Neuronal stem cell (in vitro differentiated cells): ENCODE measurements around the gene TOMM40L.

Experiments used
- DNase-seq: peaks from one replicate; pipeline ENCODE4 v3.0.0-alpha.2; 2013; ENCODE audit warnings: low spot score
- H2AFZ ChIP-seq: one replicate; pipeline ENCODE4 v1.6.1; 2013; ENCODE audit warnings: mild to moderate bottlenecking, low read length, inconsistent platforms
- H2AK5ac ChIP-seq: 2 replicates; pipeline ENCODE4 v1.6.1; 2013; ENCODE audit warnings: low read depth, mild to moderate bottlenecking, inconsistent platforms, low read length, moderate library complexity, mixed read lengths
- H2BK120ac ChIP-seq: 2 replicates; pipeline ENCODE4 v1.6.1; 2013; ENCODE audit warnings: low read depth, mild to moderate bottlenecking, inconsistent platforms, low read length, moderate library complexity, mixed read lengths
- H2BK12ac ChIP-seq: one replicate; pipeline ENCODE4 v1.6.1; 2013; ENCODE audit warnings: low read length, inconsistent platforms
- H2BK15ac ChIP-seq: 2 replicates; pipeline ENCODE4 v1.6.1; 2013; ENCODE audit warnings: mild to moderate bottlenecking, low read length, inconsistent platforms, mixed read lengths
- H2BK5ac ChIP-seq: one replicate; pipeline ENCODE4 v1.6.1; 2013; ENCODE audit warnings: inconsistent platforms, mild to moderate bottlenecking, low read length, moderate library complexity
- H3K14ac ChIP-seq: one replicate; pipeline ENCODE4 v1.6.1; 2013; ENCODE audit warnings: low read length, inconsistent platforms
- H3K18ac ChIP-seq: 2 replicates; pipeline ENCODE4 v1.6.1; 2013; ENCODE audit warnings: low read length, inconsistent platforms
- H3K23ac ChIP-seq: 2 replicates; pipeline ENCODE4 v1.6.1; 2013; ENCODE audit warnings: low read depth, mild to moderate bottlenecking, mixed read lengths, low read length, inconsistent platforms; ENCODE audit not compliant: poor library complexity
- H3K27ac ChIP-seq: replicated peaks from 3 replicates; pipeline ENCODE4 v1.5.1; 2013; ENCODE audit warnings: low read length, inconsistent platforms
- H3K27me3 ChIP-seq, 3 experiments: 2 replicates each; pipeline ENCODE4 v1.6.1; 2013; ENCODE audit warnings: low read length in 3 of 3, mild to moderate bottlenecking in 2 of 3, inconsistent platforms in 1 of 3, low read depth in 1 of 3, mixed read lengths in 1 of 3, moderate library complexity in 1 of 3; ENCODE audit not compliant: control insufficient read depth in 3 of 3, insufficient read depth in 3 of 3
- H3K36me3 ChIP-seq, 2 donors: replicated peaks in 1 of 2; 2 replicates each; pipeline ENCODE4 v1.6.1; 2013; ENCODE audit warnings: low read length in 2 of 2; ENCODE audit not compliant: control insufficient read depth in 2 of 2, insufficient read depth in 2 of 2
- H3K4ac ChIP-seq: 2 replicates; pipeline ENCODE4 v1.6.1; 2013; ENCODE audit warnings: inconsistent platforms, mild to moderate bottlenecking, low read length, moderate library complexity
- H3K4me1 ChIP-seq, 2 donors: 1 replicate in 1 of 2; 2 replicates in 1 of 2; pipeline ENCODE4 v1.6.1; 2013; ENCODE audit warnings: low read length in 2 of 2, low read depth in 1 of 2; ENCODE audit not compliant: control insufficient read depth in 2 of 2, insufficient read depth in 1 of 2
- H3K4me2 ChIP-seq: one replicate; pipeline ENCODE4 v1.6.1; 2013; ENCODE audit warnings: mild to moderate bottlenecking, low read length, inconsistent platforms; ENCODE audit not compliant: insufficient read depth, poor library complexity, severe bottlenecking
- H3K4me3 ChIP-seq, 2 donors: 2 replicates each; pipeline ENCODE4 v1.5.1; 2013; ENCODE audit warnings: low read length in 2 of 2, mild to moderate bottlenecking in 2 of 2, inconsistent platforms in 1 of 2, moderate library complexity in 1 of 2
- H3K79me1 ChIP-seq: one replicate; pipeline ENCODE4 v1.6.1; 2013; ENCODE audit warnings: low read depth, mild to moderate bottlenecking, inconsistent platforms, low read length, moderate library complexity
- H3K9ac ChIP-seq: one replicate; pipeline ENCODE4 v1.6.1; 2013; ENCODE audit warnings: mild to moderate bottlenecking, low read depth, low read length, inconsistent platforms; ENCODE audit not compliant: poor library complexity
- H3K9me3 ChIP-seq, 2 donors: replicated peaks in 1 of 2; 2 replicates each; pipeline versions ENCODE3 to v1.6.1; 2013; ENCODE audit warnings: low read length in 2 of 2, mild to moderate bottlenecking in 2 of 2, inconsistent platforms in 1 of 2, low read depth in 1 of 2, mixed read lengths in 1 of 2, moderate library complexity in 1 of 2; ENCODE audit not compliant: control insufficient read depth in 2 of 2, insufficient read depth in 1 of 2
- H4K8ac ChIP-seq: one replicate; pipeline ENCODE4 v1.6.1; 2013; ENCODE audit warnings: low read depth, mild to moderate bottlenecking, inconsistent platforms, low read length, moderate library complexity
- H4K91ac ChIP-seq: one replicate; pipeline ENCODE4 v1.6.1; 2013; ENCODE audit warnings: low read length, low read depth, mild to moderate bottlenecking, inconsistent platforms; ENCODE audit not compliant: poor library complexity
- WGBS, 2 donors: extraction: QIAGEN DNeasy Blood & Tissue Kit; methylation state at CpG; one replicate each; pipeline ENCODE4 v1.1.7; 2013; ENCODE audit warnings: missing lambda C conversion rate in 2 of 2, mixed read lengths in 1 of 2; ENCODE audit not compliant: insufficient read length in 2 of 2, insufficient replicate concordance in 1 of 2; ENCODE audit errors: extremely low coverage in 2 of 2; 5-methylcytosine and 5-hydroxymethylcytosine counted together

Gene TOMM40L

DNA sequence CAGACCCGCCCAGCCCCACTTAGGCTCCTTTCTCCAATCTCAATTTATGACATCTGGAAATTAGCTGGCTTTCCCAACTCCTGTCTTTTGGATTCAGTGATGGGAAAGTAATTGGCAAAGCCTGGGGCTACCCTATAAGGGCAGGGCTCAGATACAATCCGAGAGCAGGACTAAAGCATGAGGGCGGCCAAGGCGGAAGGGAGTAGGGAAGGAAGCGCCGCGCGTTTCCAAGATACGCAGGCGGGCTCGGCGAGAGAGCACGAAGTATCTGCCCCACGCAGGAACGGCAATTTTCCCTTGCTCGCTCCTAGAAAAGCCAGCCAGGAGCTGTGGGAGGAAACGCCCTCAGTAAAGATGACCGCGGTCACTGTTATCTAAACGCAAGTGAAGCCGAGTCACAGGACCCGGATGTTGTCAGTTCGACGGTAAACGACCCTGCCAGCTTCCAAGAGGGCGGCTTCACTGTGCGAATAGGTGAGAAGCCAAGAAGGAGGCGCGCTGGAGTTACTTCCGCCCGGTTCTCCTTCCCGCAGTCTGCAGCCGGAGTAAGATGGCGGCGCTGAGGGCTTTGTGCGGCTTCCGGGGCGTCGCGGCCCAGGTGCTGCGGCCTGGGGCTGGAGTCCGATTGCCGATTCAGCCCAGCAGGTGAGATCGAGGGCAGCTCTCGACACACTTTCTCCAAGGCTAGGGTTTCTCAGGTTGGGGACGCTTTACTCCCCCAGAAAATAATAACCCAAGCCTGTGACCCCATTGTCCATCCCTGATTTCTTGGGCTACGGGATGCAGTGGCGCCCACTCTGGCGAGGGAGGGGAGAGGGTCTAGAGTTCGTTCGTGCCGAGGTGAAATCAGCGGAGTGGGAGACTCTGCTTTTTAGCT lies 23.8 kb upstream of the TOMM40L start, which contains the start of gene NDUFS2:
Gene NDUFS2, plus strand, starts transcription at position 532 of the 877 bp plus-strand sequence. Its CDS starts 19 bp downstream, at position 551.
- H3K36me3 ChIP-seq = peaks cover 8 to 37% of the 10 kb centered on the region in 2 donors

GRCh38 chr1:161206411-161207140 lies 19.3 kb upstream of the TOMM40L start:
- DNase-seq = no peak
- Histone ChIP-seq H2AFZ (no peak overlapping the region), H2AK5ac (no peak overlapping the region), H2BK120ac (no peak overlapping the region), H3K4me3 (no peak overlapping the region), H2BK12ac (no peak overlapping the region), H4K8ac (no peak overlapping the region), H3K4me1 (peaks cover 3 to 4% of the 10 kb centered on the region in 2 donors), H3K9me3 (no peaks in the 10 kb centered on the region), H3K27ac (no peak overlapping the region), H3K14ac (no peak overlapping the region), H2BK5ac (no peak overlapping the region), H4K91ac (no peak overlapping the region), H3K4ac (no peak overlapping the region), H2BK15ac (no peak overlapping the region), H3K36me3 (peaks cover 26 to 82% of the 10 kb centered on the region in 2 donors), H3K18ac (no peak overlapping the region), H3K79me1 (peaks cover 2% of the 10 kb centered on the region), H3K9ac (no peak overlapping the region), H3K27me3 (no peaks in the 10 kb centered on the region), H3K4me2 (no peak overlapping the region), H3K23ac (no peak overlapping the region)
- no CpG with 5 or more reads among the region's 12 CpGs for WGBS, 2 donors

More for the DNA sequence above, 23.8 kb upstream of the TOMM40L start, which contains the start of gene NDUFS2:
- Histone ChIP-seq H3K4me3 (peak within 1 kb of the TSS; percentile 73 to 89), H3K4me1 (peaks cover 26 to 45% of the 10 kb centered on the region in 2 donors), H4K8ac (peak within 1 kb of the TSS; percentile 94), H2BK12ac (peak within 1 kb of the TSS; percentile 14), H3K27me3 (no peaks in the 10 kb centered on the region), H2BK120ac (peak within 1 kb of the TSS; percentile 39), H2AK5ac (peak within 1 kb of the TSS; percentile 86), H3K4ac (peak within 1 kb of the TSS; percentile 31), H2AFZ (peak within 1 kb of the TSS; percentile 92), H3K18ac (peak within 1 kb of the TSS; percentile 95), H4K91ac (peak within 1 kb of the TSS; percentile 34), H2BK5ac (peak within 1 kb of the TSS; percentile 46), H3K14ac (peak within 1 kb of the TSS; percentile 72), H3K4me2 (peak within 1 kb of the TSS; percentile 45), H3K79me1 (no peaks in the 10 kb centered on the region), H3K27ac (peak within 1 kb of the TSS; percentile 82), H3K23ac (peak within 1 kb of the TSS; percentile 83), H3K9me3 (no peaks in the 10 kb centered on the region), H3K9ac (no peak within 1 kb of the TSS), H2BK15ac (peak within 1 kb of the TSS; percentile 23)
- peak; percentile 96 for DNase-seq
- WGBS, 2 donors = no CpG with 5 or more reads among the region's 53 CpGs

DNA sequence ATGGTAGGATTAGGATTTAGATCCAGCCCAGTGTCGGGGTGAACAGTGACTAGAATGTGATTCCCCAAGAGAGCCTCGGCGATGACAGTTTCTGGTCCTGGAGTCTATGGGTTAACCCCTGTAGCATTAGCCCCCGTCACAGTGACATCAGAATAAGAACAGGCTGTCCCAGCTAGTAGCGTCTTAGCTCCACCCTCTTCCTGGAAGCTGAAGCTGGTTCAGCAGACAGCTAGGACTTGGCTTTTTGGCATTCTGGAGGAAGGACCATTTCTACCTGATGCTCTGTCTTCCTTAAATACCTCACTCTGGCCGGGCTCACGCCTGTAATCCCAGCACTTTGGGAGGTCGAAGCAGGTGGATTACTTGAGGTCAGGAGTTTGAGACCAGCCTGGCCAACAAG lies 18.7 kb upstream of the TOMM40L start:
- no peak overlapping the region for H2AFZ ChIP-seq
- H2AK5ac ChIP-seq = no peak overlapping the region
- no peak for DNase-seq
- H3K36me3 ChIP-seq = peaks cover 32 to 88% of the 10 kb centered on the region in 2 donors
- no peak overlapping the region for H3K14ac ChIP-seq
- H3K23ac ChIP-seq = no peak overlapping the region
- no peak overlapping the region for H3K18ac ChIP-seq
- no peaks in the 10 kb centered on the region for H3K9me3 ChIP-seq
- no peak overlapping the region for H4K8ac ChIP-seq
- no peak overlapping the region for H2BK120ac ChIP-seq
- H3K9ac ChIP-seq = no peak overlapping the region
- no peak overlapping the region for H4K91ac ChIP-seq
- no peak overlapping the region for H3K27ac ChIP-seq
- peaks cover 2% of the 10 kb centered on the region for H3K79me1 ChIP-seq
- H2BK12ac ChIP-seq = no peak overlapping the region
- H3K27me3 ChIP-seq = peaks cover 0 to 1% (median 0%) of the 10 kb centered on the region in 3 experiments
- H3K4me3 ChIP-seq = no peak overlapping the region
- H3K4me1 ChIP-seq = no peaks in the 10 kb centered on the region
- H2BK15ac ChIP-seq = no peak overlapping the region
- H3K4me2 ChIP-seq = no peak overlapping the region
- H3K4ac ChIP-seq = no peak overlapping the region
- WGBS, 2 donors = no CpG with 5 or more reads among the region's 8 CpGs
- H2BK5ac ChIP-seq = no peak overlapping the region
